Inflammatory macrophage treated with lipopolysaccharide for 4 hours (primary cell): ENCODE measurements around the gene PTRH2.
"Not testable (repeated sequence)": the region's sequence is repeated elsewhere in the genome, so short reads cannot be mapped to it uniquely, and the experiment has no call there.

ENCODE experiments used
- DNase-seq: peaks from one replicate; pipeline ENCODE4 v3.0.0-alpha.2; 2020

PTRH2 gene

DNA sequence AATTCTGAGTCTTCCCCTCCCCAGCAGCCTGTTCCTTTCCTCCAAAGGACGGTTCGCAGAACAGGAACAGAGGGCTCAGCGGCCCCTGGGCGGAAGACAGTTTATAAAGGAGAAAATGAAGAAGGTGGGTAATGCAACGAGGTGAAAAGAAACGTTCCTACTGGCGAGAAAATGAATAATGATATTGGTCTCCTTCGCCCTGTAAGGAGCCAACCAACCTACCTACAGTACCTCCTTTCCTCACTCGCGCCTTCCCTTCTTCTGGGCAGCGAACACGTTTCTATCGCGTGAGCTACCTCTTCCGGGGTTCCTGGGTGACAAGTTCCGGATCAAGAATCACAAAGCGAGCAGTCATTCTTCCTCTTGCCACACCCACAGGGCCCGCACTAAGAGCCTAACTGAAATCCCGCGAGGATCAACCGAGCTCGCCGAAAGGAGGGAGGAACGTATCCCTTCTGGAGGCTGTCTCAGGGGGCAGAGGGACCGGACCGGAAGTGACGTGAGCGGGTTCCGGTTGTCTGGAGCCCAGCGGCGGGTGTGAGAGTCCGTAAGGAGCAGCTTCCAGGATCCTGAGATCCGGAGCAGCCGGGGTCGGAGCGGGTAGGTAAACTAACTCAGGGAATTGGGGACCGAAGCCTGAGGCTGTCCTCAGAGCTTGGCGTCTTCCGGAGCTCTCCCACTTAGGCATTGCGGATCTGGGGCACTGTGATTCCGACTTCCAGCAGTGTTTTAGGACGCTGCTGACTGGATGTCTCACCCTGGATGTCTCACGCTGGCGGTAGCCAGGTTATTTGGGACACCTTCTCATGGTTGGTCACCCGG, at the start of gene PTRH2, which contains the start of gene VMP1:
PTRH2 (minus strand) TSS at position 282 of the 822 bp plus-strand sequence. CDS start 9,452 bp downstream, outside the sequence.
VMP1 (plus strand) TSS at position 506 of the 822 bp plus-strand sequence. CDS start 23,793 bp downstream, outside the sequence.
- DNase-seq: peak; percentile 100

DNA sequence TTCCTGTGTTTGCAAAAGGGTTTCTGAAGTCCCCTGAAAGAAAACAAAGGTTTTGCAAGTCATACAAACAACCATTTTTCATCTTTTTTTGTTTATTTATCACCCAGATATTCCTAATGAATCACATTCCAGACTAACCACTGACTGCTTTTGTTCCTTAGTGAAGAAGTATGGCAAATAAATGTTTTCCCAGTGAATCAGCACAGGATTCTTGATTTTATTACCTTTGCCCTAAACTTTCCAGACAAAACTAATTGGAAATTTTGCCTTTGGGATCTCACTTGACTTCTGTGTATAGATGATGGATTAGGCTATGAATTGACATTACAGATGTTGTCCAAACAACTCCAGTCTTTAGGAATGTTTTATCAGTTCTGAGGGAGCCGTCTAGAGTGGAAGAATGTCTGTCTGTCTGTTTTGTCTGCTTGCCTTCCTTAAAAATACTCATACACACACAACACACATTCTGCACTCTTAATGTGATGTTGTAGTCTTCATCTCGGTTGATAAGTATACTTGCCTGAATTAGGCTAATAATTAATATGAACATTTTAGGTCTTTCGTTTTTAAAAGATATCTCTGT, 49.1 kb upstream of the PTRH2 start:
- no peak for DNase-seq

DNA sequence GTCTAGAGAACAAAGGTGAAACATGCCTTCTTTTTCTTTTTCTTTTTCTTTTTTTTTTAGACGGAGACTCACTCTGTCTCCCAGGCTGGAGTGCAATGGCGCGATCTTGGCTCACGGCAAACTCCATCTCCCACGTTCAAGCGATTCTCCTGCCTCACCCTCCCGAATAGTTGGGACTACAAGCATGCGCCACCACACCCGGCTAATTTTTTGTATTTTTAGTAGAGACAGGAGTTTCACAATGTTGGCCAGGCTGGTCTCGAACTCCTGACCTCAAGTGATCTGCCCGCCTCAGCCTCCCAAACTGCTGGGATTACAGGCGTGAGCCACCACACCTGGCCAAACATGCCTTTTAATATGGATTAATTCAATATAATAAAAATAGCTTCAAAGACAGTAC, 47.8 kb upstream of the PTRH2 start:
- DNase-seq: not testable (repeated sequence)

DNA sequence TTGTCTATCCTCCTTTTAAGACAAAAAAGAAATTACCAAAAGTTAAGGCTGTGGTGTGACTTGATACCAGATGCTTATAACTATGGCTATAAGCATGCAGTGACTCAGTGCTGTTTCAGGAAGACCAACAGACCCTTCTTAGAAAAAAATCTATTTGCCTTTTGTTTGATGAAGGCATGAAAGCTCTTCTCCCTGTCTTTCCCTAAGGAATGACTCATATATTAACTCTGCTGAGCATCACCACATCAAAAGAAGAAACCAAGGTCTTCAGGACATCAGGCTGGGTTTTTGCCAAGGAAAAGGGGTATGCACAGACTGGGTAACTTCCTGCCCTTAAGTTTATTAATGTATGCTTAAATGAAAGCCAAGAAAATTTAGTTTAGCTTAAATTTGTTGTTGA, 47.3 kb upstream of the PTRH2 start:
- DNase-seq: peak; percentile 55

DNA sequence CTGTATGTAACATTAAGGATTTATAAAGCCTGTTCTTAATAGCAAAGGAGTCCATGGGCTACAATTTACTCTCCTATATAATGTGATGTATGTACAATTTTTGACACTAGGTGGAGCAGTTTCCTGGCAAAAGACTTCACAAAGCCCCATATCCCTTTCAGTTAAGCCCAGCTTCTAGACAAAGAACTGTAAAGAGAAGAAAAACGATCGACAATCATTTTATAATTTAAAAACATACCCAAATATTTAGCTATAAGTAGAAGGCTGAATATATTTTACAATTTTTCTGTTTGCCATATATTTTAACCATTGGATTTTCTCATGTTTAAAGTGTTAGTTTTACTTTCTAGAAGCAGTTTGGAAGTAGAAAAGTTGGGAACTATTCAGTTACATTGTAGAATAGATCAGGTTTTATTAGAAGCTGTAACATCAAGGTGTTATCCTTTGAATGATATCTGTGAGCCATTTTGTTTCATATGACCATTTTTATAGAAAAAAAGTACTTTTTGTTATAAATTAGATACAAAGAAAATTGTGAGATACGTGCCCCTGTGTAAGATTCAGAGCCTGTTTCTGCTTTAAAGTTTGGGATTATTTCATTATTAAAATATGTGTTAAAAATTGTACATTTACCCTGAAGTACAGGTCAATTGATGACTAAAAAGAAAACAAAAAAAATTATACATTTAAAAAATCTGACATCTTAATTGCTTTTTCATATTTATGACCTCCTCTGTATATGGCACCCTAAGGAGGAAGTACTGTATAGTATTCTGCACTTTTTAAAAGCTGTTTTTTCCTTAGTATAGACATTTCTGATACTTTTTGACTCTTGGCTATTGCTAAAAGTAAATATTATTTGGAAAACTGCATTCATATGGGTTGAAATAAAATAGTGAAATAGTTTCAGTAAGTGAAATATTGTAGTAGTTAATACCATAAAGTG, 46.6 kb upstream of the PTRH2 start:
- peak; percentile 85 for DNase-seq

DNA sequence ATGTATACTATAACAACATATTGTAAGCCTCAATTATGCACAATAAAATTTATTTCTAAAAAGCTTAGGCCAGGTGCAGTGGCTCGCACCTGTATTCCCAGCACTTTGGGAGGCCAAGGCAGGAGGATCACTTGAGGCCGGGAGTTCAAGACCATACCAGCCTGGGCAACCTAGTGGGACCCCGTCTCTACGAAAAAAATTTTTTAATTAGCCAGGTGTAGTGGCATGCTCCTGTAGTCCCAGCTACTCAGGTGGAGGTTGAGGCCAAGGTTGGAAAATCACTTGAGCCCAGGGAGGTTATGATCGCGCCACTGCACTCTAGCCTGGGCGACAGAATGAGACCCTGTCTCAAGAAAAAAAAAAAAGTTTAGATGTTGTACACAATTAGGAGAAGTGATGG, 45.7 kb upstream of the PTRH2 start:
- DNase-seq: no peak

DNA sequence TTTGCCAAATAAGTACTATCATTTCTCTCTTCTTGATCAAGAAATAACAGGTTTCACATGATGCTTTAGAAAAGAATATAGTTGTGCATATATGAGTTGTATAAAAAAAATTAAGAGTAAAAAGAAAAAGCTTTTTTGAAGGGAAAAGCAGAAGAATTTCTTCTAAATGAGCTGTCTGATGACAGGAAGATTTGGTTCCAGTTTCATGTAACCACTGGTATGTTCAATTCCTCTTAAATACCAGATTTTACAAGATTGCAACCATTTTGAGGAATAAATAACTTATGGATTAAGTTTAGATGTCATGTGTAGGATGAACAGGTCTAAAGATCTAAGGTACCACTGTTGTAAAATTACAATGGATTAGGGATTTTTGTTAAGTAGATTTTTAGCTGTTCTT, 45.2 kb upstream of the PTRH2 start:
- DNase-seq: peak; percentile 71

DNA sequence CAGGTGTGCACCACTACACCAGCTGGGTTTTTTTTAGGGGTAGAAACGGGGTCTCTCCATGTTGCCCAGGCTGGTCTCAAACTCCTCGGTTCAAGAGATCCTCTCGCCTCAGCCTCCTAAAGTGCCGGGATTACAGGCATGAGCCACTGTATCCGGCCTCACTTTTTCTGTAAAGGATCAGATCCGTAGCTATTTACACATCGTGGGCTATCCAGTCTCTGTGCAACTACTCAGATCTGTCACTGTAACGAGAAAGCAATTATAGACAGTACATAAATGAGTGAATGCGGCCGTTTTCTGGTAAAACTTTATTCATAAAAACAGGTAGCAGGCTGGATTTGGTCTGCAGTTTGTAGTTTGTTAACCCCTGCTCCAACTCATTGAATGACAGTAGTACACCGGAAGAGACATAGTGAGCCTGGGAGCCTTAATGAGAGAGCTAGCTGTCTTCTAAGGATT, 44.8 kb upstream of the PTRH2 start:
- no peak for DNase-seq

DNA sequence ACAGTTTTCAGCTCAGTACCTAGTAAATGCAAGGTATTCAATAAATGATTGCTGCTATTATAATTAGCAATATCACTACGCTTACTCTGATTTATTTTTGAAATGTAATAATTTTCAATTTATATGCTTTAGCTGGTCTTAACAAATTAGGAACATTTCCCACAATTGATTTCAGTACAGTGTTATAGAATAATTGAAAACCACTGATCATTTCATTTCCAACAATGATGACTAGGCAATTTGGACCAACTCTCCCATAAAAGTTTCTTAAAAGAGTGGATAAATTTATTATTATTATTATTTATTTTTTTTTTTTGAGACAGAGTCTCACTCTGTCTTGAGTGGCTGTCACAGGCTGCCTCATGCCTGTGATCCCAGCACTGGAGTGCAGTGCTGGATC, 41.4 kb upstream of the PTRH2 start:
- DNase-seq: no peak

DNA sequence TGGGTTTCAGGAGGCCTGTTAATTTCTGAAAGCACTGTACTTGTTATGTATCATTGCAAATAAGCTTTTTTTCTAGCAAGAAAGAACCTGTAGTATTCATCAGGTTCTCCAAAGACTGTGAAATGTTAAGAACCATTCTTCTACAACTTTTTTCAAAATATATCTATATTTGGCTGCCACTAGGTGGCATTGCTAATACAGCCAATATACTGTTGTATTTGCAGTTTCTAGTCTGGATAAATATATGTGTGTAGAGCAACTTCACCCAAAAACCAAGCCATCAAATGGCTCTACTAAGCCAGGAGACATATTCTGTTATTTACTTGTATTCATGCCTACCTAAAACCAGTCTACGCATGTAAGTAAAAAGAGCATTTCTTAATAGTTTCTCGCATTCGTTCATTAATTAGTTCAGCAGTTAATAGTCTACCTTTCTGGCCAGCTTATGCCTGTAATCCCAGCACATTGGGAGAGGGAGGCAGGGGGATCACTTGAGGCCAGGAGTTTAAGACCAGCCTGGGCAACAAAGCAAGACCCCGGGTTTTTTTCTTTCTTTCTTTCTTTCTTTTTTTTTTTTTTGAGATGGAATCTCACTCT, 39.7 kb upstream of the PTRH2 start:
- peak; percentile 67 for DNase-seq

DNA sequence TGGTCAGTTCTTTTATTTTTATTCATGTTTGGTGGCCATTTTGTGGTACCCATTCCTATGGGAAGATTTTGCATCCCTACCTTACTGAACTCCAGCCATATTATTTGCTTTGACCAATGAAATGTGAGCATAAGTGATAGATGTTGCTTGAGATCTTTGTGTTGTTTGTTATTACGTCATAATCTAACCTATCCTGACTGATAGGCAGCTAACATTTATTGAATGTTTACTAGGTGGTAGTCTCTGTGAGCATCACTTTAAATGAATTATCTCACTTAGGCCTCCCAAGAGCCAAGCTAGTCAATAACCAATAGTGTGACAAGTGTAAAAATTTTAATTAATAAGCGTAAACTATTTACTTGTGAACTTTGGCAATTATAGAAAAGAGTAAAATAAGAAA, 37.8 kb upstream of the PTRH2 start:
- DNase-seq: no peak

DNA sequence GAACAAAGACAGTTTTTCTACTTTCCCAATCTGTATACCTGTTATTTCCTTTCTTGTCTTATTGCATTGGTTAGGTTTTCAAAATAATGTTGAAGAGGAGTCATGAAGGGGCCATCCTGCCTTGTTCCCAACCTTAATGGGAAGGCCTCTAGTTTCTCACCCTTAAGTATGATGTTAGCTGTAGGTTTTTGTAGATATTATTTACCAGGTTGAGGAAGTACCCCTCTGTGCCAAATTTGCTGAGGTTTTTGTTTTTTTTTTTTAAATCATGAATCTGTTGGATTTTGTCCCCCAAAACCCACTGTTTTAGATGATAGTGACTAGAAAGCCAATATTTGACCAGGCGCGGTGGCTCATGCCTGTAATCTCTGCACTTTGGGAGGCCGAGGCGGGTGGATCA, 36.6 kb upstream of the PTRH2 start:
- DNase-seq: no peak

DNA sequence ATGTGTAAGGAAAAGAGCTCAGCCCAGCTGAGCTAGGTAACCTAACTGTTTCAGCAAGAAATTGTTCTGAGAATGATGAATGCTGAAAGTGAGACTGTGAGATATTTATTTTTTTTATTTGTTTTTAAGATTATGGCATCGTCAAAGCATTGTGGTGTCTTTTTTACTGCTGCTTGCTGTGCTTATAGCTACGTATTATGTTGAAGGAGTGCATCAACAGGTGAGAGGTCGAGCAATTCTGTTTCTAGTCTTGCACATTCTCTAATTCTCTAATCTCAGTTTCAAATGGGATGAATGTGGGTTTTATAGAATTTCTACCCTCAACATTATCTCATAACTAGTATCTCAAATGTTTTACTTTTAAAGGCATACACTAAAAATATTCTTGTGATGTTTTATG, 30.1 kb upstream of the PTRH2 start:
- no peak for DNase-seq

DNA sequence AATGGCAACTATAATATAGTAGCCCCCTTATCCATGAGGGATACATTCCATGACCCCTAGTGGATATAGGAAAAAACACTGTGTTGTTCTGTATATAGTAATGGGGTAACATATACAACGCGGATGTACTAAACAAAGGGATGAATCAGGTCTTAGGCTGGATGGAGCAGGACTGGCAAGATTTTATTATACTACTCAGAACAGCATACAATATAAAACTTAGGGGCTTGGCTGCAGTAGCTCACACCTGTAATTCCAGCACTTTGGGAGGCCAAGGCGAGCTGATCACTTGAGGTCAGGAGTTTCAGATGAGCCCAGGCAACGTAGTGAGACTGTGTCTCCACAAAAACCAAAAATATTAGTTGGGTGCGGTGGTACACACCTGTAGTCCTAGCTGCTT, 27.0 kb upstream of the PTRH2 start:
- DNase-seq: no peak

DNA sequence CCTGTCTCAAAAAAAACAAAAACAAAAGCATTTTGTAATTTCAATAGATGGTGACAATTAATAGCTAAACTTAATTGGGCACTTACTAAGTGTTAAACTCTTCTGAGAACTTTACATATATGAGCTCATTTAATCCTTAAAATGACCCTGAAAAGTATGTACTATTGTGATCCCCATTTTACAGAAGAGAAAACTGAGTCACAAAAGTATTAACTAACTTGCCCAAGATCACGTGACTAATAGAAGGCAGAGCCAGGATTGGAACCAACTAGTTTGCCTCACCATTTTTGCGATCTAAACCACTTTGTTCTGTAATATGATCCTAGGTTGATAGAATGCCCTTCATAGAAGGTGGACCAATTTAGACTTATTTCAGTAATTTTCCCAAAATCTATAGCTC, 26.5 kb upstream of the PTRH2 start:
- DNase-seq: no peak

DNA sequence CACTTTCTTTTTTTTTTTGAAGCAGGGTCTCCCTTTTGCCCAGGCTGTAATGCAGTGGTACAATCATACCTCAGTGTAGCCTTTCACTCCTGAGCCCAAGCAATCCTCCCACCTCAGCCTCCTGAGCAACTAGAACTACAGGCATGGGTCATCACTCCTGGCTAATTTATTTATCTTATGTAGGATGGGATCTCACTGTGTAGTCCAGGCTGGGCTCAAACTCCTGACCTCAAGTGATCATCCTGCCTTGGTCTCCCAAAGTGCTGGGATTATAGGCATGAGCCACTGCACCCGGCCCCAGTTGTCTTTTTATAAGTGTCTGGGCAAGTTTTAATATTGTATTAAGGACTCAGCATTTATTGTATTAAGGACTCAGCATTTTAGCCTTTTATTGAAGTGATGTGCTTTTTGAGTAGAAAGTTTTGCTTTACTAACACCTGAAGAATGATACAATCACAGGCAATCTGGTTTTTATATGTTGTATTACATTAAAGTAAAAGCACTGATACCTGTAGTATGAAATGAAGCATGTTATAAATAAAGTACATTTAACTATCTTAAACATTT, 23.1 kb upstream of the PTRH2 start:
- no peak for DNase-seq

DNA sequence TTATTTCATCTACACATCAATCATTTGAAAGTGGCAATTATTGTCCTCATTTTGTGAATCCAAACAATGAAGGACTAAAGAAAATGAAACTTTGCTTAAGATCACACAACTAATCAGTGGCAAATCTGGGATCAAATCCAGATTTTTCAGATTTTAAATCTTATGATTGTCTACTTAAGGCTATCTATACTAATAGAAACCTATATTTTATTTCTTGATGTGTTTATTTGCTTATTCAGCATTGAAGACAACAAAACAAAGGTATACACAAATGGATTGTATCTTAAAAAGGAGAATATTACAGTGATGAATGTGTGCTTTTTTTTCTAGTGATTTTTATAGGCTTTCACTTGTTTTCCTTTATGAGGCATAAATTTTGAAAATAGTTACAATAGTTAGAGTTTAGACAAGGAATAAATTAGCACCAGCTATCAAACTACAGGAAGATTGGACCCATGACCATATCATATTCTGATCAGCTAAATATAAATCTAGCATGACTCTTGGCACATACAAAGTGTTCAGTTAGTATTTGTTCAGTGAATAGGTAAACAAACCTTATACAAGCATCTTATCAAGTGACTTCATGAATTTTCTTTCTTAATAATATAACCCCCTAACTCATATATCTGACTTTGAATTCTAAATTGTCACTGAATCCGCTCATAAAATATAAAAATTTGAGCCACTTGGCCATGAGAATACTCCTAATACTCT, 20.7 kb upstream of the PTRH2 start:
- DNase-seq: no peak

DNA sequence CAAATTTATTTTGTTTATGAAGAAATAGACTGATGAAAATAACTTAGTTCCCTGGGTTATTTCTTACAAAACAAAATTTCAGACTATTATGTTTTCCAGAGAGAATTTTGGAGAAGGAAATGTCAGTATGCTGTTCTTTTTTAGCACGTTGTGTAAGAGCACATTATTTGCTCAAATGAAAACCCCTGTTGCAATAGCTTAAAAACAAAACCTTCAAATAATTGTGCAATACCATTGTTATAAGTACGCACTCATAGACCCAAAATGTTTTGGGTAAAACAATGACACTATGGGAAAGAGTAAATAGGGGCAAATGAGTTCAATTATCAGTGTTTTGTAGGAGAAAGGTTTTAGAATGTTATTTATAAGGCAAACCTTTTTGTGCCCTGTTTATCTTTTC, 18.5 kb upstream of the PTRH2 start:
- DNase-seq: peak; percentile 89

DNA sequence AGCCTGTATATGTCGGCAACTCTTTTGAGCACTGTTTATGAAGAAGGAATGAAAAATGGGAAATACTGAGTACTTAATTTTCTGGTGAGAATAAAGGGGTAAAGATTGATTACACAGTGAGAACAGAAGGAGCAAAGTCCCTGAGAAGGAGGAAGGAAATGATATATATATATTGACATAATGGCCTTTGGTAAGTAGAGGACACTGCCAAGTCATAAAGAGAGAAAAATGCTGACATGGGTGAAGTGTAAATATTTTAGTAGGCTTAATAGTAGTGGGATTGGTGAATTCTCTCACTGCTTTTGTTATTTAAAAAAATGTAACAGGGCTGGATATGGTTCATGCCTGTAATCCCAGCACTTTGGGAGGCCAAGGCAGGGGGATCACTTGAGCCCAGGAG, 16.4 kb upstream of the PTRH2 start:
- DNase-seq: no peak

DNA sequence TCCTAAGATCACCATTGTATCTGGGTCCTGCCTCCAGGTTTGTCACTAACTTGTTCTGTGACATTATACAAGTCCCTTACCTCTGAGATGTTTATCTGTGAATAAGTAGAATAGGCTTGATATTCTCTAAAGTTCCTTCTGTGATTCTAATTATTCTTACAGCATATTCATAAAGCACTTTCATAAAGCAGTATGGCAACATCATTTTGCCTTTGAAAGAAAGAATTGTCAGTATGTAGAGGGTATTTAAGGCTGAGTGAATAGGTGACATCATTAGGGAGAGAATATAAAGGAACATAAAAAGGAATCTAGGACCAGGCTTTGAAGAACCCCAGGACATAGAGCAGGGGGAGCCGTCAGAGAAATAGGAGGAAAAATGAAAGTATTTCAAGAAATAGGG, 15.8 kb upstream of the PTRH2 start:
- DNase-seq: no peak

DNA sequence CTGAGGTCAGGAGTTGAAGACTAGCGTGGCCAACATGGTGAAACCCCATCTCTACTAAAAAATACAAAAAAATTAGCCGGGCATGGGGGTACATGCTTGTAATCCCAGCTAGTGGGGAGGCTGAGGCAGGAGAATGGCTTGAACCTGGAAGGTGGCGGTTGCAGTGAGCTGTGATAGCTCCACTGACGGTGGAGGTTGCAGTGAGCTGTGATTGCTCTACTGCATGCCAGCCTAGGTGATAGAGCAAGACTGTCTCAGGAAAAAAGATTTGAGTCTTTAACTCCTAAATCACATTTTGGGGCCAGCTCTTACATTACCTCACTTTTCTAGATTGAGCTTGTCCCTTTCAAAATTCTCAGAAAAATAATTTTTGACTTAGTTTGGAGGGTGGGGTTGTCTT, 15.4 kb upstream of the PTRH2 start:
- DNase-seq: no peak

DNA sequence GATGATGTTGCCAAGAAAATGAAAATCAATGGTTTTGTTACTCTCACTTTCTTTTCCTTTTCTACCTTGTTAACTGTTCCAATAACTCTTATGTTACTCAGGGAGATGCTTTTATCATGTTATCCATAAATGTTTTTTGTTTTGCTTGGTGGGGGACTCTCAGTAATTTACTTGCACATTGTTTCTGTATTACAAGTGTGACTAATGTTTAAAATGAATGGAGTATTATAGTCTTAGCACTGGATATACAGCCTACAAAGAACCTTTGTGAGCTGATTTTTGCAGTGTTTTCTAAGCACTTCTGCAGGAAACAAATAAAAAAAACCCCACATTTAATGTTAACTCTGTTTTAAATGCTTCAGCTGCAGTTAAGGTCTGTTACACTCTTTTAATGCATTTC, 12.3 kb upstream of the PTRH2 start:
- DNase-seq: no peak
